ENCODE results near the gene CYLD.

- no peak for TF ChIP-seq CTCF (IDR thresholded peaks at IDR 0.05)
- no peak for TF ChIP-seq POLR2A (IDR thresholded peaks at IDR 0.05)
Measured at GRCh38 chr16:50812876-50813466, 71.1 kb downstream of the CYLD start.
